GM19455 (cell line): ENCODE results near the gene HOXA11.

Experiments
- ATAC-seq: cut with Tn5 transposase; IDR thresholded peaks from one replicate; pipeline ENCODE4 v1.9.1; 2021; ENCODE audit not compliant: unreplicated experiment

Gene HOXA11

DNA sequence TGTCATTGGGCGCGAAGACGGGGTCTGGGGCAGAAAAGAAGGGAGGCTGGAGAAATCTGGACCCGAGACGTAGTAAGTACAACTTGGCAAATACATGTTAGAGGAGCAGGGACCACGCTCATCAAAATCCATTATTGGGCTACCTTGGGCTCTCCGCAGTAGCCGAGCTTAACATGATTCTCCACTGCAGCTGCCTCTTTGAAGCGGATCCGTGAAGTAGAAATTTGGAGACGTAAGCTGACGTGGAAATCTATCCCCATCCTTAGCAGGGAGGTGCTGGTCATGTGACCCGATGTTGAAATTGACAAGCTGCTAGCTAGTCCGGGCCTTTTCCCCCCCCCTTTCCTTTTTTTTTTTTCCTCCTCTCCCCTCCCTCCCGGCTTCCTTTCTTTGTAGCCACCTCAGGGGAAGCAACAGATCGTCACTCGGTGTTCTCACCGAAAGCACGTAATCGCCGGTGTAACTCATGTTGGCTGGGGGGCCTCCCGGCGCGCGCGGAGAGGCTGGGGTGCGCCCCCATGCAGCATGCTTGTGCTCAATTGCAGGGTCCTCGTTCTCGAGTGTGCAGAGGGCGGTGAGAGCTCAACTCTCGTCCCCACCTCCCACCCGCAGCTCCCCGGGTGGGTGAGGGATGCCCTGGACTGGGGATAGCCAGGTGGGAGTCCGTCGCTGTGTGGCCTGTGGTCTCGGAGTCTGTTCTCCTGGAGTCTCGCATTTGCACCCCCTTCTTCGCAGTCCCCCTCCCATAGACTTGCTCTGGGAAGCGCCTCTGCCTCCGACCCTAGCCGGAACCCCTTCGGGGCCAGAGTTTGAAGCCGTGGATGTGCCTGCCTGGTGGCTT, at the start of gene HOXA11:
HOXA11 (minus strand) TSS at position 220 of the 841 bp plus-strand sequence; CDS start at position 132, 88 bp downstream.
- ATAC-seq = no peak

DNA sequence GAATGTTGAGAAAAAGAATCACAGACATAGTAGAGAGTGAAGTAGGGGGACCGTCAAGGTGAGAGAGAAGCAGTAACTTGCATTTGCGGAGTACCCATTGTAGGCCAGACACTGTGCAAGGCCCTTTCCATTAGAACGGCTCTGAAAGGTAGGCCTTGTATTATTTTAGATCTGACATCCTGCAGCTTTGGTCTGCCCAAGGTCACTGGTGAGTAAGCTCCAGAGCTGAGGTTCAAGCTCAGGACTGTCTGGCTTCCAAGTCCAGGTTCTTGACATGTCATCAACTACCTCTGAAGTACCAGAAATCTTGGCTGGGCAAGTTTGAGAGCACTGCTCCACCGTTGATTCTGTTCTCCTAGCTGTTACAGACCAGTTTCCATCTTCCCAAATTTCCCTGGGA, 44.4 kb upstream of the HOXA11 start:
- no peak for ATAC-seq

DNA sequence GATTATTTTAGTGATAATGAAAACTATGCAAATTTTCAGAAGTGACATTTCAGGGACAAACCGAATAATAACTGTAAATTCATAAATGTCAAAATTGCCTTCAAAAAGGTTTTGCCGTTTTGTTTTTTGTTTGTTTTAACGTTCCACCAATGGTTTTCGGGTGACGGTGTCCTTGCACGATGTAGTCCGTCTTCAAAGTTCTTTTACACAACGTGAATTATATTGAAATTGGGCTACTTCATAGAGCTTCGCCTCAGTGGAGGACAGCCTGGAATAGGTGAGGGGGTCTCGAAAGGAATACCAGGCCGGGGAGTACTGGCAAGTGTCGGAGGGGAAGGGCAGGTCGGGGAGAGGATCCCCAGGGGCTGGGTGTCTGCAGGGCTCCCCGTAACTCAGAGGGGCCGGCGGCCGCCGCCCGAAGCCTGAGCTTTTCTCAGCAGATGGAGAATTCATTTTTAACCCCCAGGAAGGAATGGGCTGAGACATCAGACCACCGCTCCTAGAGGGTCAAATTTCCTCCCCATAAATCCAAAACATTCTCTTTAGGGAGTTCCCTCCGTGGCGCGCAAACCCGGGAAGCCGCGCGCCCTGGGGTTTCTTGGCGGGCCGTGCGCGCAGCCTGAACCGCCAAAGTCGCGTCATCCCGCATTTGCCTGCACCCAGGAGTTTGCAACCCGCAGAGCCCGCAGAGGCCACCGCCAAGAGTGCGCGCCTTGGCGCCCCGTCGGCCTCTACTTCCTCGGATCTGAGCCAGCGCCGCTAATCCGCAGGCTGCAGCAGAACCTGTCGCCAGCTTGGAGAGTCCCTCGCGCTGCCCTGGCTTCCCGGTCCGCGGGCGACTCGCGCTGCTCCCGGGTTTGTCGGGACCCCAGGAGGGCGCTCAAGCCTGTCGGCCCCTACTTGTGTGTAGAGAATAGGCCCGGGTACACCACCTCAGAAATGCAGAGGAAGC, 40.2 kb upstream of the HOXA11 start:
- no peak for ATAC-seq

DNA sequence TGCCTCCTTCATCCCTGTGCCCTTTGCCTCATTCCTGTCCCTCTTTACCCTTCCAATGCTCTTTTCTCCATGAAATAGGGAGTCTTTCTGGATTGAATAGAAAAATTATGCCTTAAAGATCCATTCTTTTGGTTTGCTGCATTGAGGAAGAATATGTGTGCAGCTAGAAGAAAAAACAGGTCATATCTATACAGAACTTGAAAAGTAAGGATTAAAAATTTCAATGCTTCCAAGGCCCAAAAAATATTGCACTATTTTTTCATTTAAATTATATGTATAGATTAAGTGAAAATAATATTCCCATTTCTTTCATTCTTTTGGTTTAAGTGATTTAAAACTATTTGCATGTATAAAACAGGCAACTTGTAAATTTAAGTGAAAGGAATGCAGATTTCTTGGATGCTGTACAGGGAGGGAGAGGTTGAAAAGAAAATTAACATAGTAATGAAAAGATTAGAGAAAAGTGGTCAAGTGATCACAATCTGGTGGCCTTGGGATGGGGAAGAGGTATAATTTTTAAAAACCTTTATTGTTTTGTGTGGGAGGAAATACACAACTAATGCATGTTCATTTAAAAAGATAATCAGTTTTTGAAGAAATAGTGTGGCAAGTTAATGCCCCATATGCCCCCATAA, 39.0 kb upstream of the HOXA11 start:
- ATAC-seq = no peak

DNA sequence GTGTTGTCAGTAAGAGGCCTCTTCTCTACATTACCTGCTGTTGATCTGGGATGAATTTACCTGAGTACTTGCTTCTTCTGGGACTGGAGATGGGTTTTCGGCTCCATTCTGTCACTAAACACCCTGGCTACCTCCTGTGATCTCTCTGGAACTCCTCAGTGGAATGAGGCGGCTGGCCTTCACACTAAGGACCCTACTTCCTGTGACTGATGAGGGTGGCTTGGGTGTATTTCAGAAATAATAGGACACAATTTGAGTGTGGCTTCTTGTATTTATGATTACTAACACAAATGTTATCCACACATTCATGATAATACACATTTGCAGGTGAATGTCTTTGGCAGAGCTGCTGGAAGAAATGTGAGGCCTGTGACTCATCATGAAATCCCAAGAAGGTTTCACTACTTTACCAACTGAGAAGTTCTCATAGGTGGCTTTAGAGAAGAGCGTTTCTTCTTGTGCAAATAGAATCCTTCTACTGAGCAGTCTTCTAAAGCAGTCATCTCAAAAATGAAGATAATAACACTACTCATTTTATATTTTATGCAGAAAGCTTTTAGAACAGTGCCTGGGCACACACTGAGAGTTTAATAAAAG, 36.3 kb upstream of the HOXA11 start:
- ATAC-seq = peak; percentile 55

DNA sequence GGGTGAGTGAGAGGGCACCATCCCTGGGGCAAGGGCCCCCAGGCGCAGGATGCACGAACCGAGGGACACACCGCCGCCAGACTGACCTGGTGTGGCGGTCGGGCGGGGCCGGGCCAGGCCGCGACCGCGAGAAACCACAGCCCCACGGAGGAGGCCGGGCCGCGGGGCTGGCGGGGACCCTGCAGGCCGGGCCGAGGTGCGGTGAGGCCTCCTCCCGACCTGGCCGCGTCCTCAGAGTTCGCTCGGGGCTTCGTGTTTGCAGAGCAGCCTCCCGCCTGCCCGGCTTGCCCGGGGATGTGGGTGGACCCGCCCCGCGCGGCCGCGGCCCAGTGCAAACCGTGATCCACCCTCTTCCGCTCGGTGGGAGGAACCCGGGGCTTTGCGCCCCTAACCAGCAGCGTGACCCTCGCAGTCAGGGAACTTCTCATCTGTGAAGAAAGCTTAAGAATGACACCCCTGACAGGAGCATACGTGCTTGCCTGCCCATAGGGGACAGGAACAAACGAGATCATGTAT, 35.5 kb upstream of the HOXA11 start:
- no peak for ATAC-seq

DNA sequence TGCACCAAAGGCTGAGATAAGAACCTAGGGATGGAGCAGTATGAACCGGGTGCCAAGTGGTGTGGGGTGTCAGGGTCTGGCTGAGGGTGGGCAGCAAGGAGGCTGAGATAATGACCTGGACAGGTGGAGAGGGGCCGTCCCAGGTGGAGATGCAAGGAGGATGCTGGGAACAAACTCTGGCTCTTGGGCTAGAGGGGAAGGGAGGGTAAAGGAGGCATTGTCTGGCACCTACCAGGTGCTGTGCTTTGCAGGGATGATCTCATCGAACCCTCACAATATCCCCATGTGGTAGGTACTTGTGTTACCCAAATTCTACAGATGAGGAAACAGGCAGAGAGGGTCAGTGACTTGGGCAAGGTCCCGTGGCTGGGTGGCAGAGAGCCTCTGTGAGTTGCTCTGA, 34.8 kb upstream of the HOXA11 start:
- no peak for ATAC-seq

DNA sequence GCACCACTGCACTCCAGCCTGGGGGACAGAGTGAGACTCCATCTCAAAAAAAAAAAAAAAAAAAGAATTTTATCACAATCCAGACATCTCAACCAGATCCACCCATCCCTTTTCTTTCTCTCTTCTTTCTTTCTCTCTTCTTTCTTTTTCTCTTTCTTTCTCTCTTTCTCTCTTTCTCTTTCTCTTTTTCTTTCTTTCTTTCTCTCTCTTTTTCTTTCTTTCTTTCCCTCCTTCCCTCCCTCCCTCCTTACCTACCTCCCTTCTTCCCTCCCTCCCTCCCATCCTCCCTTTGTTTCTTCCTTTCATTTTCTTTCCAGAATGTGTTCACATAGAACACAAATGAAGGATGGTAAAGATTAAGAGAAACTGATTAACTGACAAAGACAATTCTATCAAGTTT, 32.9 kb upstream of the HOXA11 start:
- no peak for ATAC-seq

DNA sequence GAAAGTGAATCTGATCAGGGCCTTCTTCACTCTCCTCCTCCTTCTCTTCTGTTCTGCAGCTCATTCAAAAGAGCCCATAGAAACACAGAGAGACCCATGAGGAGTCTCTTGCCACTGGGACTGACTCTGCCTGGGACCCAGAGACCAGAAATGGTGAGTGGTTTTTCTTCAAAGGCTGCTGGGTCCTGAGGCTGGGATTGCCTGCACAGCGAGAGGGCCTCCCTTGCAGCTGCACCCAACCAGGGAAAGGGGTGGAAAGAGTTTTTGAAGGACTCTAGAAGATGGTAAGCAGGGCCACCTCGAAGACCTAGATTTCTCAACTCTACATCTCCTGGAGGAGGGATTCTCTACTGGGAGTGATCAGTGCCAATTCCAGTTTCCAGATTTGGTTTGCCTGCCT, 30.3 kb upstream of the HOXA11 start:
- ATAC-seq = no peak

DNA sequence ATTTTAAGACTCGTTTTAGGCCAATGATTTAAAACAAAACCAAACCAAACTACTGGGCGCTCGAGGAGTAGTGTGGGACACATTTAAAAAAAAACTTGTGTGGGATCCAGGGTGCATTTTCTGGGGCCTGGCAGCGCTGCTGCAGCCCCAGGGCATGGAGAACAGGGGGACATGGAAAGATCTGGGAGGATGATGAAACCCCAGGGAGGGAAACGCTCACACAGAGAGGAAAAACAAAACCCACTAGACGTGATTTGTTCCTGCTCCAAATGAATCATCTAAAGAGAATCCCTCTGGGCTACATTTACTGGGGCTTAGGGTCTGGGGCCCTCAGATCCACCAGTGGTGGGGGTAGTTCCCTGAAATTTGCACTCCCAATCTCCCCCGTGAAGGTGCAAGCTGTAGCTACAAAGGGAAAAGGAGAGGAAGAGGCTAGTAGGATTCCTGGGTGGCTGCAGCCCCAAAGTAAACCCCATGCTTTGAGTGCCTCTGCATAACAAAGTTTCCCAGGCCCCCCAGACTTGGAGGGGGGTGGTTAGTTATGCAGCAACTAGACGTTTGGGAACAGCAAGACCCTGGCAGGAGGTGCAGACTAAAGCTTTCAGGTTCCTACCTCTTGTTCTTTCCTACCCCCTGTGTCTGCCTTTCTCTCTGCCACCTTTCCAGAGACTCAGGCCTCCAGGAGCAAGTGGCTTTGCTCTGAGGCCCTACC, 29.4 kb upstream of the HOXA11 start:
- no peak for ATAC-seq

DNA sequence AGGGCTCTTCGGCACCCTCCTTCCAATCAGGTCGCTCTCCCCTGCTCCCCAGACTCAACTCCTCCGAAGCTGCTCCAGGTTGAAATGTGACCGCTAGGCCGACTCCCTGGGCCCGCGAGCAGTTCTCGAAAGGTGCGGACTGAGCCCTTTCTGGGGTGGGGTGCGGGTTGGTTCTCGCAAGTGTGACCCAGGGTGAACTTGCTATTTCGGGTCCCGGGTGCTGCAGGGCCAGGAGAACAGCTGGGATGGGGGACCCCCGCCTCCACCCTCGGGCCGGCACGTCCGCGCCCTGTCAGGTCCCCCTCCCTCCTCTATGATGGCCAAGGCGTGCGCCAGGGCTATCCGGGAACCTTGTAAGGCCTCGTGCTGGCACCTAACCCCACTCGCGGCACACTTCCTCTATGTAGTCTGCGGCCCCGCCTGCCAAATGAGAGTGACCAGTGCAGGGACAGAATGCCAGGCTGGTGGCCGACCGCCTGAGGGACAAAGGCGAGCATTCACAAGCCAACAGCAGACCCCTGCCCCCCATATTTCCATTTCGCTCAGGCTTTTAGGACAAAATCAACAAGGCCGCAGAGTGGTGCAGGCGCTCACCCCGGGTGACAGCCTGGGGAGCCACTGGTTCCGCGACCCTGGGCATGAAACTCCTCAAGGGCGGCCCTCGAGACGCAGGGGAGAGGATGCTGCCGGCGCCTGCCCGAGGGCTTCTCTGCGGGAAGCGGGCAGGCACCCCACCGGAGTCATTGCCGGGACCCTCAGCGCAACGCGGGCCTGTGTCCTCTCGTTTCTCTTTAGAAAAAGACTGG, 28.6 kb upstream of the HOXA11 start:
- ATAC-seq = no peak

DNA sequence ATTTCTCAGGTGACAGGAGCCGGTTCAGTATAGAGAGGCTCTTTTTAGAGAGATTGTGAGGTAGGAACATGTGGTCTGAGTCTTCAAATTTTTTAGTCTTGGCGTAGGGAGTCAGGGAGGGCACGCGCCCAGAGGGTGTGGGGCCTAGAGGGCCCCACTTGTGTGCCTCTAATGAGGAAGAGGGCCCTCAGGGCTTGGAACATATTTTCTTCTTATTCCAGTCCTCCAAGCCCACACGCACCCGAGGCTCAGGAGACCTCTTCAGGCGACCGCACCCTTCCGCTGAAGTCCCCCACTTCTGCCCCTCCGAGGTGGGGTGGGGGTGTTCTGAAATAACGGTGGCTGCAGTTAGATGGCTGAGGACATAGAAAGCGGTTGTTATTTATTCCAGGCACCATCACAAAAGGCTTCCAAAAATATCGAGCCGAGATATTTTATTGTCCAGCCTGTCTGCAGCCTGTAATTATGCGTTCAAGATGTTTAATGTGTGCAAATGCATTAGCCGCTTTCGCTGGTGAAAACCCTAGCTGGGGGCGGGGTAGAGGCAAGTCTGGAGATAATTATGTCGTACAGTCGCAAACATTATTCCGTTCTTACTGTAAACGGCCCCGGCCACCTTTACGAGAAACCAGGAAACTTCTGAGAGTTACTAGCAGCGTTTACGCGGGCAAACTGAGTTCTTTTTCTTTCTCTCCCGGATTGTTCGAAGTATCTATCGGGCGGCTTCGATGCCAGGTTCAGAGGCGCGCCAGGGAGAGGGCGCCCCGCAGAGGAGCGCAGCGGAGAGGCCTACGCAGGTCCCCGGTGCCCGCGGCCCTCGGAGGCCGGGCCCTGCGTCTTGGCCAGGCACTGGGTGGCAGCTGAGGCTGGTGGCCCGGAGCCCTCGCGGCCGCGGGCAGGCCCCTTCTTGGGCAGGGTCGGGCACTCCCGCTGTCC, 27.7 kb upstream of the HOXA11 start:
- ATAC-seq = no peak

DNA sequence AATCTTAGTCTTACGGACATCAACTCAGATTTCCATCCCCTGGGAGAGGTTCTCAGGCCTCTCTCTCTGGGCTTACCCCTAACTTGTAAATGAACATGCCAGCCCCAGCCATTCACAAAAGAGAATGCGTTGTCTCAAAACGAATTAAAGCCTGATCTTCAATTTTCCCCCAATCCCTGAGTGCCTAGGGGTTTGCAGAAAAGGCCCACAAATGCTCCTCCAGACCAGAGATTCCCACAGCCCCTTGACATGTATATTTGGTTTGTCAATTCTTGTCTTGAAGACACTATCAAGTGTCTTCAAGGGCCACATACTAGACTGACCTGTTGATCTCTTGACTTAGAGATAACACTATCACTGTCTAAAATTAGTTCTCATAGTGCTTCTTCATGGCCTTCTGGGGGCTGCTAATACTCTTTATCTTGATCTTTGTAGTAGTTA, 26.8 kb upstream of the HOXA11 start:
- ATAC-seq = no peak

DNA sequence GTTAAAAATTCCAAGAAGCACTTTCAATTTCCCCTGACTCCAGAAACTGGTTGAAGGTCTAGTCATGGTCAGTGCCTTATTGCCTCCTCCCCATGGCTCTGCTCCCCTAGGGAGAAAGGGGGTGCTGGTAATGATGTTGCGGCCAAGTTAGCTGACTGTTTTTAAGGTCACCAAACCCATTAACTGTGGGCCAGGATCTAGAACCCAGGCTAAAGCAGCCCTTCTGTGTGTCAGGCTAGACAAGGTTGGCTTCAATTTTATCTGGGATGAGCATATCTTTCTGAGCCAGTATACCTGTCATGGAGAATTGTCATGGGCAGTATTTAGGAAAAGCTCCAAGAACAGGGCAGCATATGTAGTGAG, 26.0 kb upstream of the HOXA11 start:
- no peak for ATAC-seq

DNA sequence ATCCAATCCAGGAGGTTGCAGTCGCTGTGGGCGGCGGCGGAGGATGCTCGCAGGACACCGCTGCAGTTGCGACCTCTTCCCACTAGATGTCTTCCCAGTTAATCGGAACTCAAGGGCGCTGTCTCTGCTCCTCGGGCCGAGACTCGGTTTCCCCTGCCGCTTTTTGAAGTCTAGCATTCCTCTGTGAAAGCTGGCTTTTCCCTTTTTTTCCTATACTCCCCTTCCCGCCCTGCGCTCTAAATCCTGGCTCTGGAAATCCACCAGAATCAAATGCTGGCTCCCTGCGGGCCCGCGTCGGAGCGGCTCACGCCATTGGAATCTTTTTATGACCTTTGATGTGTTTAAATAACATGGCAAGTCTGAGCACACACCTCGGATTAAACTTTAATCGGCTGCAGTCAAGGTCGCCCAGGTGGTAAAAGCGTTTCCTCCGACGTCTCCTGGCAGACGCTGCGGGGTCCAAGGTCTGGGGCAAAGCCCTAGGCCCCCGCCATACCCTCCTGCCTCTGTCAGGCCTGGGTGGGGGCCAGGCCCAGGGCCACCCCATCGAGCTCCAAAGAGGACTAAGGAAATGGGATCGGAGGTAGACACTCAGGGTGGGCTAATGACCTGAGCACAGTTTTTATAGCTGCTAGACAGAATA, 25.5 kb upstream of the HOXA11 start:
- ATAC-seq = no peak

DNA sequence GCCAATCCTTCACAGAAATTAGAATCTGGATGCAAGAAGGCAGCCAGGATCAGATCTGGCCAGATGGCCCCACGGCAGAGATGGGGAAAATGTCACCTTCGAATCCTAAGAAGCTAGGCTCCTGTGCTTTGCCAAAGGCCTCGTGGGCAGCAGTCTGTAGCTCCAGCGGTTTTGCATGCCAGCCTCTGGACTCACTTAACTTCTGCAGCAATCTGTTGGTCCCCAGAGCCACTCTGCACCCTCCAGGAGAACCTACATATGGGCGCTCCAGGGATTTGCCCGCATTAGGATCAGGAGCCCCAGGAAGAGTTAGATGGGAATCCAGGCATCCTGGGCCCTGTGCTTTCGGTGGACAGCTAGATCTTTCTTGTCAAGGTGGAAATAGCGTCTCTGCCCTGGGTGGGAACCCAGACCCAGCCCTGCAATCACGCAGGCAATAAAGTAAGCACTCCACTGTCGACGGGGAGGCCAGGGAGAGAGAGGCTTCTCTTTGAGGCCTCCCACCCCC, 25.0 kb upstream of the HOXA11 start:
- ATAC-seq = no peak

DNA sequence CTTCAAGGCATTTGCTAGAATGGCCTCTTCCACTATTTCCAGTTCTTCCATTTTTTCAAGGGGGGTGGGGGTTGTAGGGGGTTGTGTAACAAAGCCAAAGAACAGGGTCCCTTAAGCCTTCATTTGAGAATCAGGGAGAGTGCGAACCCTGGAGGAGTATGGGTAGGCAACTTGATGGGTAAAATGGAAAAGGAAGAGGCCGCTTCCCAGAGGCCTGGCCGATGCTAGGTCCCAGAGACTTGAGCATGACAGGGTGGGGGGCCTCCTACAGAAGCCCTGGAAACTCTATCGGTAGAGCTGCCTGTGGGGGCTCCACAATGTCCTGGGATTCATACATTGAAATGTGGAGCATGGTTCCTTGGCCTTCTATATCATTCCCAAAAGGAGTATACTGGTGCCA, 24.0 kb upstream of the HOXA11 start:
- no peak for ATAC-seq
